Stimulated activated CD4-positive, alpha-beta T cell treated with anti-CD3 and anti-CD28 coated beads, Interleukin-2, amount 100 ng/mL, for 24 hours (primary cell): ENCODE measurements around the gene AQP3.
"Not testable (repeated sequence)": the region's sequence is repeated elsewhere in the genome, so short reads cannot be mapped to it uniquely, and the experiment has no call there.

Experiments
- DNase-seq, 2 donors: peaks; one replicate each; pipeline ENCODE4 v3.0.0-alpha.2; 2020

Gene AQP3

DNA sequence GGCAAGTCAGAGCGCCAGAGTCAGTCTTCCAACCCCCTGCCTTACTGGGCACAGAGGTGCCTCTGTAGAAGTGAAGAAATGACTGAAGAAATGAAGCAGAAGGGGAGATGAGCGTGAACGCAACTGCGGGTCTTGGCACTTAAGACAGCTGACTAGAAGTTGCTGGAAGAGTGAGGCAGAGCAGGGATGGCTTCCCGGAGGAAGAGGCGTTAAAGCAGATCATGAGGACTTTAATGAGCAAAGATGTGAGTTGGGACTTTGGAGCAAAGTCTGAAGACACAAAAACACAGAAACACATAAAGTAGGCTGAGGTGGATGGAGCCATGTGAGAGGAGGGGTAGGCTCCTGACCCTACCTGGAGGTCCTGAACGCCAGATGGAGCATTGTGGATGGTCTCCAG lies 7.2 kb downstream of the AQP3 start:
- no peak for DNase-seq

DNA sequence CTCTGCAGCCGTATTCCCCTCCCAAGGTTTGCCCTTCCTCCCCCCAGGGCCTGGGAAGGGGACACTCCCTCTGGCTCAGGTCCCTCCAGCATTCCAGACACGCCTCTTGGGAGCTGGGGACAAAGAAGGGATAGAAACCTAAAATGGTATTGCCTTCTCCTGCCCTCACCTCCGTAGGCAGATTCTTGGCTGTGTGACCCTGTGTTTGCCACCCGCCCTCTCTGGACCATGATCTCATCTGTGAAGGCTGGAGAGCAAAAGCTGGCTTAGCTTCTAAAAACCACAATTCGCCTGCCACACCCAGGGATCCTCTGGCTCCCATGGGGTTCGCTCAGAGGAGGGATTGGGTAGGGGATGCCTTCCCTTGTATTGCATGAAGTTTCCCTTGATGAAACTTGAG lies 7.7 kb downstream of the AQP3 start:
- no peak for DNase-seq

DNA sequence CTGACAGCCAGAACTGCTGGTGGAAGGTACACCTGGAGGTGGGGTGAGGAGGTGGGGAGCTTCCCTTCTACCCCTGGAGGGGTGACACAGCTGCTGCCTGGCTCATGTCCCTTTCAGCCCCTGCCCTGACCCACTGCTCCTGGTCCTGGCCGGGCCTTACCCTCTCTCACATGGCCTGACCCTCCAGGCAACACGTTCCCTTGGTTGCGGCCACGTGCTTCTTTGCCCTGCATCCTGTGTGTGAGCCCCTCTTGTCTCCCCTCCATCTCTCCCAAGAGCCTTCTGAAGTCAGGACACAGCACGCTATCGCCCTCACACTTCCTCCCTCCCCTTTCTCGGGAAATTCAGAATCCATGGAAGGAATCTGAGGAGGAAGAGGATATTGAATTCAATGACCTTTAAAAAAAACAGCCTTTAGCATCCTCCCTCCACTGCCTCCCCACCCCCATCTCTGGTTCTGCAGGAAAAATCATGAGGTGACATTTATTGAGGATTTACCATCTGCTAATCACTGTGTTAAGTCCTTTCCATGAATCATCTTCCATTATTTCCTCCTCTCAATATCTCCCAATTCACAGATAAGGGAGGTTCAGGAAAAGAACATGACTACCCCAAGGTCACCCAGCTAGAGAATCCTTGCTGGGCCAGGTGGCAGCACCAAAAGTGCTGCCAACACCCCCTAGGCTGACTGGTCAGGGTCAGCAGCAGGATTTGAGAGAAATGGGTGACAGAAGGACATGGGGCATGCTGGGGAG lies 8.3 kb downstream of the AQP3 start:
- DNase-seq, result no peak

DNA sequence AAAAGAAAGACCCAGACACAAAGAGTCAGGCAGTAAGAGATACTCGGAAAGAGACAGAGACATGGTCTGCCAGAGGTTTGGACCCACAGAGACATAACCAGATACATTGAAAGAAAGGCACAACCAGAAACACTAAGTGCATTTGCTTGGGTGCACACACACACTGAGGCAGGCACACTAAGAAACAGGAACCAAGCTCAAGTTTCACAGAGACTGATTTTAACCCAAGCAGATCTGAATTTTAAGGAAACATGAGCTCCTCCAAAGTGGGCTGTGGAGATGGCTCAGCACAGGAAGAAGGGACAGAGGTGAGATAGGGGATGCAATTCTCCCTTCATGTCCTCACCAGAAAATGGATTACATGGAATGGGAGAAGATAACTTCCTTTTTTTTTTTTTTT lies 9.5 kb downstream of the AQP3 start:
- no peak for DNase-seq

DNA sequence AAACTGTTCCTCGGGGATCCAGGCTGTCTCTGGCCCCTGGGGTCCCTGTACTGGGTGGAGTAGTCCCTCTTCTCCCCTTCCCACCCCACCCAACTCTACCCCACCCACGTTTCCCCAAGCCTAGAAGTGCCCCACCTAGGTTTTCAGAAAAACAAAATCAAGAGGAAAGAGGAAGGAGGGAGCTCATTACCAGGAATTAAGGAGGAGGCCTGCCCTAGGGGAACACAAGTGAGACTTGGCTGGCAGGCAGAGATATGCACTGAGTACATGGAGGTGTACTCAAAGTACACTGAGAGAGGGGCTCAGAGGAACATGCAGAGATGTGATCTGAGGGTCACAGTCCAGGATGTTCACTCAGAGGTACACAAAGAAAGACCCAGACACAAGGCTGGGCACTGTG lies 10.2 kb downstream of the AQP3 start:
- DNase-seq, result no peak

DNA sequence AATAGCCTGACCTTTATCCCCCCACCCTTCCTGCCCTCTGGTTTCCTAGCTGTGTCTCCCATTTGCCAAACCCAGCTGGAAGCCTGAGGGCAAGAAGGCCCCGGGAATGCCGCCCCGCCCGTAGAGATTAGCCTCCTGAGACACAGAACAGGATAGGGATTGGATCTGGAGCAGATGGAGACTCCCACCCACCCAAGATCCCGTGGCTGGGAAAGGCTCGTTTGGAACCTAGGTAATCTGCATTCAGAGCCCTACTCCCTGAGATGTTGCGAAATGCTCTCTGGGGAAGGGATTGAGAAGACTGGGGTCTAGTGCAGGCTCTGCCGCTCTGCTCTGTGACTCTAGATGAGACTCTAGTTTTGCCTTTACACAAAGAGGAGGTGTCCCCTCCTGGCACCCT lies 10.9 kb downstream of the AQP3 start:
- DNase-seq, result no peak

DNA sequence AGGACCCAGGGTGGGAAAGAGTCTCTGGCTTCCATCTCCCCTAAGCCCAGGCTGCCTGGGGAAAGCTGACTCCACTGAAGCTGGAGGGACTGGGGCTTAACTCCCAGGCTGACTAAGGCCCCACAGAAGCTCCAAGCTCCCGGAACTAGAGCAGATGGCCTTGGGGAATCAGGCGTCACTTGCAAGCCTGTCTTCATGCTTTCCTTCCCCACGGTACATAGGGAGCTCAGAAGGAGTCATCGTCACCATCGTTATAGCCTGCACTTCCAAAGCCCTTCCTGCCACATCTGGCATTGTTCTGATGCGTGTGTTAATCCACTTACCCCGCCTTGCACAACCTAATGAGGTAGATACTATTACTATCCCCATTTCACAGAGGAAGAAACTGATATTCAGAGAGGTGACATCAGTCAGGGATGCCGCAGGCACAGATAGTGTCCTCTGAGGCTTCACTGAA lies 11.5 kb downstream of the AQP3 start:
- no peak for DNase-seq

DNA sequence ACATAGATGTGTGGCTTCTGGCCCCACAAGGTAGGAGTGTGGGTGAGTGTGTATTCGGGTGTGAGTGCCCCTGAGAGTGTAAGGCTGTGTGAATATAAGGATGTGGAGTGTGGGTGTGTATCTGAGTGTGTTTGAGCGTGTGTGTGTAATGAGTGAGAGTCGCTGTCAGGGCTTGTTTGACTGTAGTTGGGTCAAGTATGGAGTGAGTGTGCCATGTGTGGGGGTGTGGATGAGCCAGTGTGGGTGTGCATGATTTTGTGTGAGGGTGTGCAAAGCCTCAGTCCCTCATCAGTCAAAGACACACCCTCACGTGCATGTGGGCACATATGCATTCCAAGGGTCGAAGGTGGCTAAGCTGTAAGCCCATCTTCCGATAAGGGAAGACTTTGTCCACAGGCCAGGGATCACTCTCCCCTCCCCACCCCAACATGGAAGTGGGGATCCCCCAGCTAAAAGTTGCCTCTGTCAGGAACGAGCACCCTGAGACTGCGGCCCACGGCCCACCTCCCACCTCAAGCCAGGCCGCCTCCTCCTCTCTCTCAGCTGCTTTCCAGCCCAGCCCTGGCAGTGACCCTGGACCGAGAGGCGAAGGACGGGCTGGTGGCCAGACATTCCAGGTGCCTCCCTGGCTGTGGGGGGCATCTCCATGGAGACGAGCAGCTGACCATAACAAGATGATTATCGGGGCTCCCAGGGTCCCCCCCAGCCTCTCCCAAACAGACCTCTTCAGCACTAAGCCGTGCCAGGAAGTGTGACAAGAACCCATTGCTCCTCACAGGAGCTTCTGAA lies 12.9 kb downstream of the AQP3 start:
- no peak for DNase-seq

DNA sequence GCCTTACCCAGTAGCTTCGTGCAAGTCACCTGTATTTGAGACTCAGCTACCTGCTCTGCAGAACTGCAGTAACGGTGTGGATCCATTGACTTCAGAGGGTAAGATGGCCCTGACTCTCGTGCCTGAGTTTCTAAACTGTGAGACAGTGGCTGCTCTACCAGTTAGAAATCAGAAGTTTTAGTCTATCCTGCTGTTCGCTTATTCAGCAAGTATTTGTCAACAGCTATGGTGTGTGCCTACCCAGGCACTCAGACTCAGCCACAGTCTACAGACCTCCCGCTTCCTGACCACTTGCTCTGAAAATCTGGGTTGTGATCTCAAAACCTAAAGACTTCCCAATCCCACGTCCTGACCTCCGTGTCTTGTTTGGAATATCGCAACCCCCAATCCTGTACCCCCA lies 13.5 kb downstream of the AQP3 start:
- DNase-seq, result no peak

DNA sequence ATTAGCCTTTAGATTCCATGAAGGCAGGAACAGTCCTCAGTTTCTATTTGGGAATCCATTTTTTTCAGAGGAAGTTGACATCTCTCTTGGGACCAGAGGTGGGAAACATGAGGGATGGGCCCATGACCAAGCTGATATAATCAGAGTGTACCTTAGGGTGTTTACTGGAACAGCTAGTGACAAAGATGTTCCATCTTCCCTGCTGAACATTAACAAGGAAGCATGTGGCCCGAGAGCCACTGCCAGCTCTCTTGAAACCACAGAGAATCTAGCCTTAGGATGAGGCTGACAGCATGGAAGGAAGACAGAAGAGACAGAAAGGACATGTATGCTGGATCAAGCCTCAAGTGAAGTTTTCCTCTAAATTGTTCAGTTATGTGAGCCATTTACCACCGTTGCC lies 16.0 kb downstream of the AQP3 start:
- no peak for DNase-seq

DNA sequence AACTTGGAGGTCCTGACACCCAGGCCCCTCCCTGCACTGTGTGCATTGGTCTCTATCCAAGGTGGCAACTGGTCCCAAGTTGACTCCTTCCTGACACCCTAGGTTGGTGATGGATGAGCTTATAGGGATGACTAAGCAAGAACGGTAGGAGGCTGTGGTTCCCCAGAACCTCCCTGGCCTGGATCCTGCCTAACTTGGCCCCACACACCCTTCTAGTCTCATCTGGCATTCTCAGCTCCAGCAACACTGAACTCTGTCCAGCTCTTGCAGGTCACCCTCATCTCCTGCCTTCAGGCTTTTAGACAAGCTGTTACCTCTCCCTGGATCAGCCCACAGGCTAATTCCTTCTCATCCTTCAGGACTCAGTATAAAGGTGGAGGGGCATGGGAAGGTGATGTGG lies 16.5 kb downstream of the AQP3 start:
- DNase-seq, result no peak

DNA sequence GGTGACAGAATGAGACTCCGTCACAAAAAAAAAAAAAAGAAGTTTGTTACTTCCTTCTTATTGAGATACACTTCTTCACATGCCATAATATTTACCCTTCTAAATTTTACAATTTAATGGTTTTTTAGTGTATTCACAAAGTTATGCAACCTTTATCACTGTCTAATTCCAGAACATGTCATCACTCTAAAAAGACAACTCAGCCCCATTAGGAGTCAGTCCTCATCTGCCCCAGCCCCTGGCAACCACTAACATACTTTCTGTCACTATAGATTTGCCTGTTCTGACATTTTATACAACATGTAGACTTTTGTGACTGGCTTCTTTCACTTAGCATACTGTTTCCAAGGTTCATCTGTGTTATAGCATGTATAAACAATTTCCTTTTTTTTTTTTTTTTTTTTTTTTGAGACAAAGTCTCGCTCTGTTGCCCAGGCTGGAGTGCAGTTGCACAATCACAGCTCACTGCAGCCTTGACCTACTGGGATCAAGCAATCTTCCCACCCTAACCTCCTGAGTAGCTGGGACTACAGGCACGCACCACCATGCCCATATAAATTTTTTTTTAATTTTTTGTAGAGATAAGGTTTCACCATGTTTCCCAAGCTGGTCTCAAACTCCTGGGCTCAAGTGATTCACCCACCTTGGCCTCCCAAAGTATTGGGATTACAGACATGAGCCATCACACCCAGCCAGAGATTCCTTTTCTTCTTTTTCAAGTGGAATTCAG lies 18.0 kb downstream of the AQP3 start:
- DNase-seq, result no peak

DNA sequence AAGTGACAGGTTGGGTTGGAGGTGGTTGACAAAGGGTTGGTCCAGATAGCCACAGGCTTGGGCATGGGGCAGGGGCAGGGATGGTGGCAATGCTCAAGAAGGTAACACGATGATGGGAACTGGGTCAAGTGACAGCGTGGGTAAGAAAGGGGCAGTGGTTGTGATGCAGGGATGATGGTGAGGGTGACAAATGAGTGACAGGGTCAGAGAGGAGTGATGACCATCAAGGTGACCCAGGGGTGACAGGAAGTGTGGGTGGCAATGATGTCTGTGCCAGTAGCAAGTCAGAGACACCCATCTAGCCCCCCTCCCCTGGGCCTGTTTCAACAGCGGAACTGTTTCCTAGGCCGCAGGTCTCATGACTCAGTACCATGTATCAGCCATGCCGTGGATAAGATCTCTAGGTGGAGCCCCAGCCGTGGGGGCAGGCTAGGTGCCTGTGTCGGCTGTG lies 20.5 kb downstream of the AQP3 start:
- DNase-seq, result no peak

DNA sequence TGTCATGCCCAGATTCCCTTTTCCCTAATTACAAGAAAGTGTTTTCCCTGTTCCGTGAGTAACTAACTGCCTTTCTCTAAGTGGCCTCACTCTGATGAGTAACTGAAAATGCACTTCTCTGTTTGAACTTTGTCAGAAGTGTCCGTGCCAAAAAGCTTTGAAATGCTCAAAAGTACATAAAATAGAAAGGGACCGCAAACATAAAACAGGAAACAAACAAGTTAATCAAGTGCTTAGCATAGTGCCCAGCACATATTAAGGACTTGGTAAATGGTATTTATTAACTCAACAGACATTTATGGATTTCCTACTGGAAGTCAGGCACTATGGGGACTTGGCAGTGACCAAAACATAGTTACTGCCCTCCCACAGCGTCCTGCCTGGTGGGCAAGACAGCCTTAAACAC lies 22.3 kb downstream of the AQP3 start:
- no peak for DNase-seq

DNA sequence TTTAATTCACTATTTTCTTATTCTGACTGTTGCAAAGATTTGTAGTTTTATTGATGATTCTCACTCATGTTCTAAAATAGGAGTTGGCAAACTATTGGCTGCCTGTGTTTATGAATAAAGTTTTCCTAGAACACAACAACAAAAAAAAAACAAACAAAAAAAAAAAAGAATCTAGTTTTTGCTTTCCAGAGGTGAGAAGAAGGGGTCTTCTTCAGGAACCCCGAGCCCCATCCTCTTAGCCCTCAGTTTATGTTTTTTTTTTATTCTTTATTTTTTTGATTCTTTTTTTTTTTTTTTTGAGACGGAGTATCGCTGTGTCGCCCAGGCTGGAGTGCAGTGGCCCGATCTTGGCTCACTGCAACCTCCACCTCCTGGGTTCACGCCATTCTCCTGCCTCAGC lies 22.9 kb downstream of the AQP3 start:
- not testable (repeated sequence) for DNase-seq

DNA sequence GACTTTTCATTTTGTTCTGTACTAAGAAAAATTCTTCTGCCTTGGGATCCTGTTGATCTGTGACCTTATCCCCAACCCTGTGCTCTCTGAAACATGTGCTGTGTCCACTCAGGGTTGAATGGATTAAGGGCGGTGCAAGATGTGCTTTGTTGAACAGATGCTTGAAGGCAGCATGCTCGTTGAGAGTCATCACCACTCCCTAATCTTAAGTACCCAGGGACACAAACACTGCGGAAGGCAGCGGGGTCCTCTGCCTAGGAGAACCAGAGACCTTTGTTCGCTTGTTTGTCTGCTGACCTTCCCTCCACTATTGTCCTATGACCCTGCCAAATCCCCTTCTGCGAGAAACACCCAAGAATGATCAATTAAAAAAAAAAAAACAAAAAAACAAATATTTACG lies 23.4 kb downstream of the AQP3 start:
- not testable (repeated sequence) for DNase-seq

DNA sequence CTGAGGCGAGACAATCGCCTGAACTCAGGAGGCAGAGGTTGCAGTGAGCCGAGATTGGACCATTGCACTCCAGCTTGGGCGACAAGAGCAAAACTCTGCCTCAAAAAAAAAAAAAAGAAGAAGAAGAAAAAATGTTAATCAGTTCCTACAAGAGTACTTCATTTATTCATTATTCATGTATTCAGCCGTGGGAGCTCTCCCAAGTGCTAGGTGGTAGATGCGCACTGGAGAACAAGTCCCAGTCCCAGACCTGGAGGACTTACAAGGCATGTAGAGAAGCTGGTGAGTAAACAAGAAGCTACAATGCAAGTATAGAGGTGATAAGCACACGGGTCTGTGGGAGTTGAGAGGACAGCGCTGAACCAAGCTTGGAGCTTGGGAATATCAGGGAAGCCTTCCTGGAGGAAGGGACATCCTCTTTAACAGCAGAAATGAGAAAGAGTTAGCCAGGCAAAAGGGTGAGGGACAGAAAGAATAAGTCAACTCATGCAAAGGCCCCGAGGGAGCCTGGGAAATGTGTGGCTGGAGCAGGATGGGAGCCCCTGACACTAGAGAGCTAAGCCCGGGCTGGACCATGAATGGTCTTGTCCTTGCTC lies 27.6 kb downstream of the AQP3 start:
- no peak for DNase-seq

DNA sequence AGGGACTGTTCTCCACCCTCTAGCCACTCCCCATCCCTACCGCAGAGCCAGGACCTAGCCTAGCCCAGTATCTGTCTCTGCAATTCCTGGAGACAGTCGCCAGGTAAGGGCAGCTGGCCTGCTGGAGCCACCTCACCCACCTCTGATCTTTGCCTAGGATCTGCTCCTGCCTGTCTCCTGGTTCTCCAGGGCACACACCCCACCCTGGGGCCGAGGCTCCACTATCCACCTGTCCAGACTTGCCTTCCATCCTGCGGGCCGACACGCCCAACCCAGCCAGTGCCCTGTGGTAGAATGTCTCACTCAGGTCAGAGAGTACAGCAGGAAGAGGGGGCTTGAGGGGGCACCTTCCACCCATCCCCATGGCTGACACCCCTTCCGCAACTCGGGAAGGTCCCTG lies 29.3 kb downstream of the AQP3 start:
- no peak for DNase-seq

DNA sequence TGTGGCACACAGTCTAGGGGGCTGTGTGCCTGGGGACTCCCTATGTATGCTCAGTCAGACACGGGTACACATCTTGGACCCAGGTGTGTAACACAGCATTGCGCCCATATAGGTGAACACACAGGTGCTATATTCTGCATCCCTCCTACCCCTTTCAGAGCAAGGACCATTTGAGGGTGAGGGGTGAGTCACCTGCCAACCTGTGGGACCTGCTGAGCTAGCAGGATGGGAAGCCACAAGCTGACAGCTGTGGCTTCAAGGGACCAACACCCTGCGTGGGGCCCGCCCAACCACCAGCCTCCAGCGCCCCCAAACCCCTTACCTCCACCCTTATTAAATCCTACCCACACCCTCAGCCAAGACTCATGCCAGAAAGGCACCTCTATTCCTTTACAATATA lies 30.4 kb downstream of the AQP3 start:
- no peak for DNase-seq

DNA sequence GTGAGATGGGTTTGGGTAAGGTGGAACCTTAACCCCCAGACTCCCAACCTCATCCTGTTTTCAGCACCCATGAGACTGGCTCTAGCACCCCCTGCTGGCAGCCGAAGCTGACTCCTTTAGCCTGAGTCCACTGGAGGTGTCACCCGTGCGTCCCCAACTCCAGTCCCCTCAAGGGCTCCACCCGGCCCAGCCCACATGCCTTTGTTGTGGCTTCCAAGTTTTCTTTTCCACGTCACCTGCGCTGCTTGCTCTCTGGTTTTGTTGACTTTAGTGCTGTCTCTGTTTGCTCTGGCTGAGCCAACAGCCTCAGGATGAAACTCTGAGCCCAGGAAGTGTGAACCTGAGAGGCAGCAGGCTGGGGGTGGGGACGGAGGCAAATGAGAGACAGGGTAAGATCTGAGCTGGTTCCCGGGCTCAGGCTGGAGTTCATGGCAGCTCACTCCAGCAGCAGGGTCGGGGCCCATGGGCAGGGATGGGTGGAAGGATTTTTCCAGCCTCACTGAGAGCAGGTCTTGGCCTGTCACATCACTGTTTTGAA lies 31.8 kb downstream of the AQP3 start:
- peak; percentile 91 to 96 for DNase-seq

DNA sequence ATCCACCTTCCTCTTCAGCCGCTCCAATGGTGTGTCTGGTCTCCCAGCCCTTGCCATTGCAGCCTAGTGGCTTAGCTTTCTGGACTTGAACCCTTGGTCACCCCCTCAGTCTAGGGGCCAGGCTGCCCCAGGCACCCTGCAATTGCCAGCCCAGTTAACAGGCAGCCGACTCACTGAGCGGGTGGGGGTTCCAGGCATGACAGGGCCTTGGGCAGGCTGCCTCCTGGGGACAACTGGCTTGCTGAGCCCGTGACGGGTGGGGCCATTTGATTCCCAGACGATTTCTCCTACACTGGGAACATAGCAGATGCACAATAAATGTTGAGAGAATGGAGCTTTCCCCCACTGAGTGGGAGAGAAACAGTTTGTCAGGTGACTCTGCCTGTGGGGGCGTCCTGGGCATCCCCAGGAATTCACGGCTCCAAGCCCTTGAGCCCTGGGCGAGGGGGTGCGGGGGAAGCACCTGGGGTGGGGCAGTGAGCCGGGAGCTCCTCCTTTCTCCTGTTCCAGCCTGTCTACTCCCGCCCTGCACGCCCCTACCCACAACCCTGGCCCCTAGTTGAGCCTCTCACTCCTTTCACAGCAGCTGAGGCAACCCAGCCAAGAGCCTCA lies 32.4 kb downstream of the AQP3 start:
- DNase-seq, result peak in 1 of 2 donors; percentile 26

DNA sequence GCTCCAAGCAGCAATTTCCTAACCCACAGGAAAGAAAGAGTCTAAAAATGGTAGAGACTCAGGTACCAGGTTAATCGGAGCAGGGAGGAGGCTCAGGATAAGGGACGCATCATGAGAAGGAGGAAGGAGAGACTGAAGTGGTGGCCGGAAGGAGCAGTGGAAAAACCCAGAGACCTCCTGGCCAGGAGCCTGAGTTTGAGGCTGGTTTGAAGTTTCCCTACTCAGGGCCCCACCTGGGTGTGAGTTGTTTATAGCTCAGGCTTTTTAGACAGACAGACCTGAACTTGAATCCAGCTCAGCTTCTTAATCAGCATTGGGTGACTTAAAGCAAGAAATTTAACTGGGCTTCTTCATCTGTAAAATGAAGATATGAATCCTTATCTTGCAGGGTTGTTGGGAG lies 33.1 kb downstream of the AQP3 start:
- DNase-seq, result no peak

DNA sequence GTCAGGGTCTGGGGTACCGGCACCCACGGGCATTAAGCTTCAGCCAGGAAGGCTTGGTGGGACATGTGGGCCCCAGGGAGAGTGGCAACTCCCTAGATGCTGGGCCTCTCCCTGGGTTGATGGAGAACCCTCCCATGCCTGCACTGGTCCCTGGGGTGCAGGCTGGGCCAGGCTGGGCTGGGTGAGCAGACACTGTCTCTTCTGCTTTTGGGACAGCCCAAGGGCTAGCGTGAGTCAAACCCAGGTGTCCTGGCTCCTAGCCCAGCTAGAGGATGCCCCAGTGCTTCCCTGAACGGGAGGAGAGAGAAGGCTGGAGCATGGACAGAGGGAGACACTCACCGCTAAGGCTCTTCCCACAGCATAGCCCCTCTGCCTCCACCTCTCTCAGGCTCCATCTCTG lies 39.3 kb downstream of the AQP3 start:
- no peak for DNase-seq
